ENCODE measurements around the gene TBC1D7. TPM values are rescaled to one million over a fixed set of nuclear protein-coding genes. Genes with fewer than 3 reads are reported as not detected.

The TBC1D7 gene
- total RNA-seq, 1 experiment from 2014 or later: 18.5 TPM

DNA sequence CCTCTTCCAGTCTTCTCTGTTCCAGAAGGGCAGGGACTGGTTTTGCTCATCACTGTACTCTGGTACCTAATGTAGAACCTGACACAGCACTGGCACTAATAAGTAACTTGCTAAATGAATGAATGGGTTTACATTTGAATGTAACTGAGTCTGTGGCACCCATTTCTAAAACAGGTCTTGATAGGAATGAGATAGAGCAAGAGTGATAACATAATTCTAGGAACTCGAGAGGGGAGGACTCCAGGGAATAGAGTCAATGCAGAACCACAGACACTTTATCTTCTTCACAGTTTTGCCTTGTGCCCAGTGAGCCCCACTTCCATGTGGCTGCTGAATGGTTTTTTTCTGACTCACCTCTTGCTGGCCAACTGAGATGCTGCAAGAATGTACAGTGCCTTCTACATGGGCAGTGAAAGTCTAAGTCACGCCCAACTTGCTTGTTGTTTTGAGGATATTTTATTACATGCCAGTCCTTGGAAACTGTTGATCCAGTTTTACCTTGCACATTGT lies 61.1 kb downstream of the TBC1D7 start:
- BruUV-seq (replicated peaks): no TSS peak
- TF ChIP-seq EZH2 (IDR thresholded peaks at IDR 0.05; ENCODE audit: low read length, unreplicated experiment) (no peak), EZH2phosphoT487 (IDR thresholded peaks at IDR 0.05; ENCODE audit: borderline replicate concordance, low read length) (no peak)
- TF ChIP-seq, protein P1, sequence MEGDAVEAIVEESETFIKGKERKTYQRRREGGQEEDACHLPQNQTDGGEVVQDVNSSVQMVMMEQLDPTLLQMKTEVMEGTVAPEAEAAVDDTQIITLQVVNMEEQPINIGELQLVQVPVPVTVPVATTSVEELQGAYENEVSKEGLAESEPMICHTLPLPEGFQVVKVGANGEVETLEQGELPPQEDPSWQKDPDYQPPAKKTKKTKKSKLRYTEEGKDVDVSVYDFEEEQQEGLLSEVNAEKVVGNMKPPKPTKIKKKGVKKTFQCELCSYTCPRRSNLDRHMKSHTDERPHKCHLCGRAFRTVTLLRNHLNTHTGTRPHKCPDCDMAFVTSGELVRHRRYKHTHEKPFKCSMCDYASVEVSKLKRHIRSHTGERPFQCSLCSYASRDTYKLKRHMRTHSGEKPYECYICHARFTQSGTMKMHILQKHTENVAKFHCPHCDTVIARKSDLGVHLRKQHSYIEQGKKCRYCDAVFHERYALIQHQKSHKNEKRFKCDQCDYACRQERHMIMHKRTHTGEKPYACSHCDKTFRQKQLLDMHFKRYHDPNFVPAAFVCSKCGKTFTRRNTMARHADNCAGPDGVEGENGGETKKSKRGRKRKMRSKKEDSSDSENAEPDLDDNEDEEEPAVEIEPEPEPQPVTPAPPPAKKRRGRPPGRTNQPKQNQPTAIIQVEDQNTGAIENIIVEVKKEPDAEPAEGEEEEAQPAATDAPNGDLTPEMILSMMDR (conservative IDR thresholded peaks at IDR 0.05; ENCODE audit: low read depth, low read length): no peak
- H3K79me2 ChIP-seq (ENCODE audit: low read length): no peaks in the 10 kb centered on the region
- H3K9me3 ChIP-seq (ENCODE audit: low read length): no peaks in the 10 kb centered on the region
- no peaks in the 10 kb centered on the region for H3F3A ChIP-seq (ENCODE audit: low read length, unreplicated experiment)
- H3K27ac ChIP-seq (ENCODE audit: low read length): no peak overlapping the region
- H3K4me1 ChIP-seq (ENCODE audit: insufficient read depth, low read length): no peaks in the 10 kb centered on the region
- ATAC-seq: peak; percentile 20; the same call in 1 of the 2 replicates
- no peak overlapping the region for H3K4me3 ChIP-seq (ENCODE audit: low read length)
- H2AFZ ChIP-seq (ENCODE audit: low read length): no peak overlapping the region
- ChIA-PET POLR2A (ENCODE audit: unreplicated experiment) (no interaction called here), CTCF (no interaction called here)
- peaks cover 10% of the 10 kb centered on the region; the same call in 1 of the 2 replicates for H3K27me3 ChIP-seq (ENCODE audit: low read length)
- intact Hi-C loops (cut with micrococcal nuclease): no loop called here
- DNase-seq: peak; percentile 12
- H3K9me2 ChIP-seq (replicated peaks; ENCODE audit: low read length): no peaks in the 10 kb centered on the region
- no peaks in the 10 kb centered on the region for H3K36me3 ChIP-seq (ENCODE audit: low read depth, low read length)
- H3K9ac ChIP-seq (ENCODE audit: low read length): no peak overlapping the region
- H3K4me2 ChIP-seq (ENCODE audit: low read length): no peak overlapping the region
- H4K20me1 ChIP-seq (ENCODE audit: low read length): no peaks in the 10 kb centered on the region

DNA sequence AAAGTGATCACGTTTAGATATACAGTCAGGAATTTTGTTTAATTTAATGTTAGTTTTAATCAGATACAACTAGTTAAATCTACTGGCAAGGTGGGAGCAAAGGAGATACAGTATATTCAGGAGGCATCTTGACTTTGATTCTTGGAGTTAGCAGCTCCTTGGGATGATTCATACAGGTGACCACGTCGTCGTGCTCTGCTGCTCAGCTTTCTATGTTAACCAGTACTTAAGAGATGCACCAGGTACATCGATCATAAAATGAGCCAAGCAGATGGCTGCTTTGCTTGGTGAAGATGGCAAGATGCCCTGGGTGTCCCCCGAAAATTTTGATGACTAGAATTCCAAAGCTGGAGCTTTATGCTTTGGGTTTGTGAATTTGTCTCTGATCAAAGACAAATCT lies 64.7 kb downstream of the TBC1D7 start:
- POLR2A ChIA-PET (ENCODE audit: unreplicated experiment): interaction anchor here (0.6 kb wide), 1 partner anchor 24 kb away, joined by 4 read pairs; no protein-coding TSS in a partner anchor
- H3K4me3 ChIP-seq (ENCODE audit: low read length): no peak overlapping the region
- DNase-seq: no peak
- CTCF ChIA-PET: no interaction called here
- H3K27me3 ChIP-seq (ENCODE audit: low read length): peaks cover 39% of the 10 kb centered on the region
- TF ChIP-seq, protein P1 (conservative IDR thresholded peaks at IDR 0.05; ENCODE audit: low read depth, low read length): no peak
- TF ChIP-seq EZH2phosphoT487 (IDR thresholded peaks at IDR 0.05; ENCODE audit: borderline replicate concordance, low read length): no peak
- no peak for TF ChIP-seq EZH2 (IDR thresholded peaks at IDR 0.05; ENCODE audit: low read length, unreplicated experiment)
- BruUV-seq (replicated peaks): no TSS peak
- no peaks in the 10 kb centered on the region for H3K4me1 ChIP-seq (ENCODE audit: insufficient read depth, low read length)
- H3K4me2 ChIP-seq (ENCODE audit: low read length): no peak overlapping the region
- H3K9me2 ChIP-seq (replicated peaks; ENCODE audit: low read length): no peaks in the 10 kb centered on the region
- intact Hi-C loops (cut with micrococcal nuclease): no loop called here
- no peaks in the 10 kb centered on the region for H3K79me2 ChIP-seq (ENCODE audit: low read length)
- H3K9me3 ChIP-seq (ENCODE audit: low read length): no peaks in the 10 kb centered on the region
- H3F3A ChIP-seq (ENCODE audit: low read length, unreplicated experiment): no peaks in the 10 kb centered on the region
- H3K9ac ChIP-seq (ENCODE audit: low read length): no peak overlapping the region
- no peaks in the 10 kb centered on the region for H4K20me1 ChIP-seq (ENCODE audit: low read length)
- no peaks in the 10 kb centered on the region for H3K36me3 ChIP-seq (ENCODE audit: low read depth, low read length)
- no peak for ATAC-seq
- H2AFZ ChIP-seq (ENCODE audit: low read length): no peak overlapping the region
- H3K27ac ChIP-seq (ENCODE audit: low read length): no peak overlapping the region

DNA sequence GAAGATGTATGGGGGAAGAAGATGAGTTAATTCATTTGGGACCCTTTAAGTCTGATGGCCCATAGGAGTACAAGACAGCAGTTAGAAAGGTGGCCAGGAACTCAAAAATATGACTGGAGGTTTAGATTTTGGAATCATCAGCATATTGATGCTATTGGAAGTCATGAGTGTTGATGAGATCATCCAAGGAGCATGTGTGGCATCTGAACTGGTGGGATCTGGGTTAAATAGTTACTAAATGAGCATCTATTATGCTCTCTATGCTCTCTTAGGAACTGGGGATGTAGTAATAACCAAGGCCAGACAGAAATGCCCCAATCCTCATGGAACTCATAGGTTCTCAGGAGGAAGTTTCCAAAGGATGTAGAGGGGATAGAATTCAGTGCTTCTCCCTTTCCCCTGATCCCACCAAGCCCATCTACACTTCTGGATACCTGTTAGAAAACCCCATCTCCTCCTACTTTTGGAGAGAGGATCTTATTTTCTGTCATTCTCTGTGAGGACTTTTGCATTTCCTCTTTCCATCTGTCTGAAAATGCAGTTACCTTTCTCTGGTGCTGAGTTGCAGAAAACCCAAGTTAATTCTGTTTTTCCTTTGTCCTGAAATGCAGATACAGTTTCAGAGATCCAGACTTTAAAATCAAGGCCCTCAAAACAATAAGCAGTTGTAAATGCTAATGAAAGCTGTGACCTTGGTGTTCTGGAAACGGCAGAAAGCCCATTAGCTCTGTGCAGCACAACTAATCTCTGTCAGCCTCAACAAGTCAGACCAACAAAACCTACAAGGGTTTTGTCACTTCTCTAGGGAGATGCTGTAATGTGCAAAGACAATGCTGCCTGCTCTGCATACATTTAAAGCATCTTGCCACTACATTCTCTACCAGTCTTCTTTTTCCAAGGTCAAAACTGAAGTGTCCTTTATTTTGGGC lies 65.8 kb downstream of the TBC1D7 start:
- Histone ChIP-seq H4K20me1 (ENCODE audit: low read length) (no peaks in the 10 kb centered on the region), H3K4me3 (ENCODE audit: low read length) (no peak overlapping the region), H3K9me3 (ENCODE audit: low read length) (no peaks in the 10 kb centered on the region), H3K4me1 (ENCODE audit: insufficient read depth, low read length) (no peaks in the 10 kb centered on the region), H3K36me3 (ENCODE audit: low read depth, low read length) (no peaks in the 10 kb centered on the region), H3K27me3 (ENCODE audit: low read length) (peaks cover 43% of the 10 kb centered on the region), H3K27ac (ENCODE audit: low read length) (no peak overlapping the region), H2AFZ (ENCODE audit: low read length) (no peak overlapping the region), H3K9ac (ENCODE audit: low read length) (no peak overlapping the region), H3F3A (ENCODE audit: low read length, unreplicated experiment) (no peaks in the 10 kb centered on the region), H3K4me2 (ENCODE audit: low read length) (no peak overlapping the region), H3K79me2 (ENCODE audit: low read length) (no peaks in the 10 kb centered on the region), H3K9me2 (replicated peaks; ENCODE audit: low read length) (no peaks in the 10 kb centered on the region)
- DNase-seq (no peak), ATAC-seq (no peak)
- CTCF ChIA-PET: no interaction called here
- POLR2A ChIA-PET (ENCODE audit: unreplicated experiment): no interaction called here
- BruUV-seq (replicated peaks): no TSS peak
- intact Hi-C loops (cut with micrococcal nuclease): no loop called here
- TF ChIP-seq, protein P1 (conservative IDR thresholded peaks at IDR 0.05; ENCODE audit: low read depth, low read length): no peak
- no peak for TF ChIP-seq EZH2 (IDR thresholded peaks at IDR 0.05; ENCODE audit: low read length, unreplicated experiment)
- no peak for TF ChIP-seq EZH2phosphoT487 (IDR thresholded peaks at IDR 0.05; ENCODE audit: borderline replicate concordance, low read length)

Data from PC-3 (cell line).